Measurements from ENCODE around the gene ABCB8. TPM values are rescaled to one million over a fixed set of nuclear protein-coding genes. Genes with fewer than 3 reads are reported as not detected.

ABCB8 gene
- total and polyA plus RNA-seq, 9 donors, result 6.1 to 45.2 (median 26.3) TPM

DNA sequence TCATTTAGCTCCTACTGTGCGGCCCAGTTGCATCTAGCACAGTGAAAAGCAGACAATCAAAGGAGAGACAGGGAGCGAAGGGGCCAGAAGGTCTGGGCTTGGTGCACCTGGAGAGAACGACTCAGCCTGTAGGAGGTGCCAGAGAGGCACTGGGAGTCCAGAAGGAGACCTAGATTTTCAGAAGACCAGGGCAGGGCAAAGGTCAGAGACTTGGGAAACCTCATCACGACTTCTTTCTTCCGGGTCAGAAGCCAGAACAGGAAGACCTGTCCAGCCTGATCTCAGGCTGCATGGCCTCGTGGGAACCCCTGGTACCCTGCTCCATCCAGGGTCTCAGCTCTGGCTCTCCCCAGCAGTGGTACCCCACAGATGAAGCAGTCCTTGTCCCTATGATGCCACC, 63.2 kb downstream of the ABCB8 start:
- Histone ChIP-seq H3K36me3 (no peaks in the 10 kb centered on the region), H3K9me3 (no peaks in the 10 kb centered on the region), H3K4me1 (ENCODE audit: insufficient read depth) (peaks cover 23% of the 10 kb centered on the region), H3K27ac (no peak overlapping the region), H3K4me3 (no peak overlapping the region), H3K27me3 (no peaks in the 10 kb centered on the region)
- intact Hi-C loops (cut with DNase I), result no loop called here
- no peak for TF ChIP-seq POLR2A (IDR thresholded peaks at IDR 0.05)
- TF ChIP-seq, protein P1, sequence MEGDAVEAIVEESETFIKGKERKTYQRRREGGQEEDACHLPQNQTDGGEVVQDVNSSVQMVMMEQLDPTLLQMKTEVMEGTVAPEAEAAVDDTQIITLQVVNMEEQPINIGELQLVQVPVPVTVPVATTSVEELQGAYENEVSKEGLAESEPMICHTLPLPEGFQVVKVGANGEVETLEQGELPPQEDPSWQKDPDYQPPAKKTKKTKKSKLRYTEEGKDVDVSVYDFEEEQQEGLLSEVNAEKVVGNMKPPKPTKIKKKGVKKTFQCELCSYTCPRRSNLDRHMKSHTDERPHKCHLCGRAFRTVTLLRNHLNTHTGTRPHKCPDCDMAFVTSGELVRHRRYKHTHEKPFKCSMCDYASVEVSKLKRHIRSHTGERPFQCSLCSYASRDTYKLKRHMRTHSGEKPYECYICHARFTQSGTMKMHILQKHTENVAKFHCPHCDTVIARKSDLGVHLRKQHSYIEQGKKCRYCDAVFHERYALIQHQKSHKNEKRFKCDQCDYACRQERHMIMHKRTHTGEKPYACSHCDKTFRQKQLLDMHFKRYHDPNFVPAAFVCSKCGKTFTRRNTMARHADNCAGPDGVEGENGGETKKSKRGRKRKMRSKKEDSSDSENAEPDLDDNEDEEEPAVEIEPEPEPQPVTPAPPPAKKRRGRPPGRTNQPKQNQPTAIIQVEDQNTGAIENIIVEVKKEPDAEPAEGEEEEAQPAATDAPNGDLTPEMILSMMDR (IDR thresholded peaks at IDR 0.05), result no peak
- no peak for TF ChIP-seq EP300 (IDR thresholded peaks at IDR 0.05)
- WGBS, 3 donors, result 56% methylated on average over 6 of the region's 6 CpGs
- peak in 1 of 5 donors; percentile 29 for DNase-seq

DNA sequence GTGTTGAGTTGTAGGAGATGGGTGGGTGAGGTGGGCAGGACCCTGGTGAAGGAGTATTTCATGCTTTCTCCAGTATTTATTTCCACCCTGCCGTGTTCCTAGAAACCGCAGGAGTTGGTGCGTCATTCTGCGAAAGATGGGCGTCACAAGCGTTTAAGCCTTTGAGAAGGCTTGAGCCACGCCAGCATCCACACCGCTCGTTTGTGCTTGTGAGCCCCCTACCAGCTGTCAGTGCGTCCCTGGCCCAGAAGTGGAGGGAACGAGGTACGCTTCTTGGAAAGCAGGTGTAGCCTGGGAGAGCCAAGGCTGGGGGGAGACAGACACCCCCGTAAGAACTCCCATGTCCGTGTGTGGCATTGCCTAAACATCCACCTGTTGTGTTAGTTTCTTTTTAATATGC, 63.7 kb downstream of the ABCB8 start:
- intact Hi-C loops (cut with DNase I), result no loop called here
- Histone ChIP-seq H3K27me3 (no peaks in the 10 kb centered on the region), H3K4me3 (no peak overlapping the region), H3K4me1 (ENCODE audit: insufficient read depth) (peaks cover 23% of the 10 kb centered on the region), H3K27ac (no peak overlapping the region), H3K9me3 (no peaks in the 10 kb centered on the region), H3K36me3 (no peaks in the 10 kb centered on the region)
- no peak for DNase-seq
- TF ChIP-seq EP300 (IDR thresholded peaks at IDR 0.05) (no peak), POLR2A (IDR thresholded peaks at IDR 0.05) (no peak)
- TF ChIP-seq, protein P1 (IDR thresholded peaks at IDR 0.05), result no peak
- WGBS, 3 donors, result 83 to 87% (median 85%) methylated on average over 14 of the region's 14 CpGs

- H3K36me3 ChIP-seq, result no peaks in the 10 kb centered on the region
- H3K4me3 ChIP-seq, result no peak overlapping the region
- H3K27ac ChIP-seq, result no peak overlapping the region
- DNase-seq, result no peak
- intact Hi-C loops (cut with DNase I), result no loop called here
- H3K4me1 ChIP-seq (ENCODE audit: insufficient read depth), result peaks cover 15% of the 10 kb centered on the region
- 90 to 94% (median 92%) methylated on average over 6 of the region's 6 CpGs for WGBS, 3 donors
- no peaks in the 10 kb centered on the region for H3K9me3 ChIP-seq
- H3K27me3 ChIP-seq, result no peaks in the 10 kb centered on the region
- TF ChIP-seq EP300 (IDR thresholded peaks at IDR 0.05) (no peak), POLR2A (IDR thresholded peaks at IDR 0.05) (no peak)
- TF ChIP-seq, protein P1 (IDR thresholded peaks at IDR 0.05), result no peak
Measured at GRCh38 chr7:151093748-151094147, 65.5 kb downstream of the ABCB8 start.

GRCh38 chr7:151094675-151095074, 66.4 kb downstream of the ABCB8 start:
- intact Hi-C loops (cut with DNase I), result no loop called here
- H3K36me3 ChIP-seq, result no peaks in the 10 kb centered on the region
- no peak for TF ChIP-seq EP300 (IDR thresholded peaks at IDR 0.05)
- no peak for TF ChIP-seq POLR2A (IDR thresholded peaks at IDR 0.05)
- TF ChIP-seq, protein P1 (IDR thresholded peaks at IDR 0.05), result no peak

More at GRCh38 chr7:151094675-151095074, 66.4 kb downstream of the ABCB8 start:
- Histone ChIP-seq H3K9me3 (no peaks in the 10 kb centered on the region), H3K27me3 (no peaks in the 10 kb centered on the region), H3K4me1 (ENCODE audit: insufficient read depth) (peaks cover 7% of the 10 kb centered on the region), H3K27ac (no peak overlapping the region), H3K4me3 (no peak overlapping the region)
- no peak for DNase-seq
- WGBS, 3 donors, result 77 to 82% (median 81%) methylated on average over 5 of the region's 5 CpGs
